H1 (cell line): ENCODE results near the gene NGEF.

Source experiments
- MAFK ChIP-seq: IDR thresholded peaks from 2 replicates; pipeline ENCODE4 v1.6.1; 2012; ENCODE audit warnings: low read depth, mild to moderate bottlenecking, improper control_type of control experiment, low read length
- POLR2A ChIP-seq, 2 experiments: IDR thresholded peaks; 1 replicate in 1 of 2; 2 replicates in 1 of 2; pipeline ENCODE4 v1.6.1; 2011; ENCODE audit warnings: low read depth in 2 of 2, low read length in 2 of 2, mild to moderate bottlenecking in 2 of 2; ENCODE audit errors: control extremely low read depth in 1 of 2
- POLR2AphosphoS5 ChIP-seq: IDR thresholded peaks from 2 replicates; pipeline ENCODE4 v1.6.1; 2011; ENCODE audit warnings: low read depth, low read length
- SP2 ChIP-seq: IDR thresholded peaks from 2 replicates; pipeline ENCODE4 v1.6.1; 2012; ENCODE audit warnings: mild to moderate bottlenecking, low read length, inconsistent platforms
- TEAD4 ChIP-seq: IDR thresholded peaks from 2 replicates; pipeline ENCODE4 v1.6.1; 2012; ENCODE audit warnings: low read depth, low read length, inconsistent platforms, mixed read lengths
- TF ChIP-seq, protein P1 (sequence below), 3 experiments: IDR thresholded peaks; 1 replicate in 2 of 3; 2 replicates in 1 of 3; pipeline versions ENCODE4 v1.5.1 to v1.6.1; 2011; ENCODE audit warnings: low read length in 3 of 3, mild to moderate bottlenecking in 3 of 3, inconsistent platforms in 2 of 3, low read depth in 1 of 3, moderate library complexity in 1 of 3; ENCODE audit not compliant: insufficient read depth in 1 of 3; ENCODE audit errors: control extremely low read depth in 1 of 3

DNA sequence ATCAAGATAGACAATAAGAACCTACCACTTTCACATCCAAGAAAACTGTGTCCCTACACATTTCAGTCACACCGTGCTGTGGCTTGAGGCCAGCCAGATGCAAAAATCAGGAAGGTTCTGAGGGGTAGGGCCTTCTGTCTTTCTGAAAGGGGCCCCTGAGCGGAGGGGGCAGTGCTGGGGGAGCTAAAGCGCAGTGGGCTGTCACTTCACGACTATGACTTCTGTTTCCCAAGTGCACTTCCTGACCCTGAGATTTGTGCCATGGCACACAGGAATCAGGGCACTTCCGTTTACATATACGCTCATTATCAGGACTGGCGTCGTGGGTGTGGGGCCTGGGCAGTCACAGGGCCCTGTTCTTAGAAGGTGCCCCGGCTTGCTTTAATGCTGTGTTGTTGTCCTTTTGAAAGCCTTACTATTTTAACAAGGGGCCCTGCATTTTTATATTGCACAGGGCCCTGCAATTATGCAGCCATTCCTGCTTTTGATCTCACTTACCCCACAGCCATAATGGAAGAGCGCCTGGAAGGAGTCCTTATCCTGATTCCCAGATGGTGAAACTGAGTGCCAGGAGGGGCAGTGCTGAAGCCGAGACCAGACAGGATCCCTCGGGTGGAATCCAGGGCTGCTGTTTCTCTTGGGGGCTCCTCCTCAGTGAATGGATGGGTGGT lies 620 bp downstream of the NGEF start:
- TF ChIP-seq TEAD4 (no peak), MAFK (no peak), POLR2AphosphoS5 (no peak), SP2 (no peak), POLR2A (IDR thresholded peaks at IDR 0.05; ENCODE audit: control extremely low read depth in 1 of 2, low read depth in 2 of 2, low read length in 2 of 2) (no peak)
- TF ChIP-seq, protein P1, sequence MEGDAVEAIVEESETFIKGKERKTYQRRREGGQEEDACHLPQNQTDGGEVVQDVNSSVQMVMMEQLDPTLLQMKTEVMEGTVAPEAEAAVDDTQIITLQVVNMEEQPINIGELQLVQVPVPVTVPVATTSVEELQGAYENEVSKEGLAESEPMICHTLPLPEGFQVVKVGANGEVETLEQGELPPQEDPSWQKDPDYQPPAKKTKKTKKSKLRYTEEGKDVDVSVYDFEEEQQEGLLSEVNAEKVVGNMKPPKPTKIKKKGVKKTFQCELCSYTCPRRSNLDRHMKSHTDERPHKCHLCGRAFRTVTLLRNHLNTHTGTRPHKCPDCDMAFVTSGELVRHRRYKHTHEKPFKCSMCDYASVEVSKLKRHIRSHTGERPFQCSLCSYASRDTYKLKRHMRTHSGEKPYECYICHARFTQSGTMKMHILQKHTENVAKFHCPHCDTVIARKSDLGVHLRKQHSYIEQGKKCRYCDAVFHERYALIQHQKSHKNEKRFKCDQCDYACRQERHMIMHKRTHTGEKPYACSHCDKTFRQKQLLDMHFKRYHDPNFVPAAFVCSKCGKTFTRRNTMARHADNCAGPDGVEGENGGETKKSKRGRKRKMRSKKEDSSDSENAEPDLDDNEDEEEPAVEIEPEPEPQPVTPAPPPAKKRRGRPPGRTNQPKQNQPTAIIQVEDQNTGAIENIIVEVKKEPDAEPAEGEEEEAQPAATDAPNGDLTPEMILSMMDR (IDR thresholded peaks at IDR 0.05; ENCODE audit: control extremely low read depth in 1 of 3, insufficient read depth in 1 of 3, low read depth in 1 of 3, low read length in 3 of 3), result no peak
